Astrocyte (in vitro differentiated cells and primary cell): Measurements from ENCODE around the gene CTTNBP2NL.

Experiments used
- CTCF ChIP-seq: IDR thresholded peaks from 2 replicates; pipeline ENCODE4 v1.5.1; 2011; ENCODE audit warnings: low read depth, mild to moderate bottlenecking, inconsistent platforms, low read length, moderate library complexity; ENCODE audit not compliant: insufficient read depth
- EZH2 ChIP-seq: IDR thresholded peaks from 2 replicates; pipeline ENCODE4 v1.6.1; 2012; ENCODE audit warnings: mild to moderate bottlenecking, low read length, inconsistent platforms; ENCODE audit not compliant: insufficient read depth

GRCh38 chr1:112502826-112503225, 106.8 kb downstream of the CTTNBP2NL start:
- TF ChIP-seq EZH2 (no peak), CTCF (no peak)
